Activated T-helper 1 cell treated with Interleukin-2 at 50 U/mL for 16 hours (primary cell): Measurements from ENCODE around the gene MAPK8IP1.

Experiments
- DNase-seq: peaks from one replicate; pipeline ENCODE4 v3.0.0-alpha.2; 2020; ENCODE audit warnings: low read depth

Gene MAPK8IP1

DNA sequence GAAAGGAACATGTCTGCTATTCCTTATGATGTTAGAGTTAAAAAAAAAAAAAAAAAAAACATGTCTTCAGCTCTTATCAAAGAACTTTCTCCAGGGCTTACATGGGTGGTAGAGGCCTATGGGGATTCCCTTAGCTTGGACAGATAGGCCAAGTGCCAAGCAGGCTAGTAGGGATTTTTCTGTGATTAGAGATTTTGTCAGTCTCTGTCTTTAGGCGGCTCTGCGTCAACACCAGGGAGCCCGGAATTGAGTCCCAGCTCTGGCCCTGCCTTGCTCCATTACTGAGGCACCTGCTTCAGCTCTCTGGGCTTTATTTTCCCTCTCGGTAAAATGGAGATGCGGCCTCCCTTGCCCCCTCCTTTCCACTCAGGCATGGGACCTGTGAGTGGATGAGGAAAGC lies 25.1 kb upstream of the MAPK8IP1 start:
- DNase-seq: no peak

GRCh38 chr11:45860764-45861510 lies 24.5 kb upstream of the MAPK8IP1 start:
- DNase-seq: no peak

DNA sequence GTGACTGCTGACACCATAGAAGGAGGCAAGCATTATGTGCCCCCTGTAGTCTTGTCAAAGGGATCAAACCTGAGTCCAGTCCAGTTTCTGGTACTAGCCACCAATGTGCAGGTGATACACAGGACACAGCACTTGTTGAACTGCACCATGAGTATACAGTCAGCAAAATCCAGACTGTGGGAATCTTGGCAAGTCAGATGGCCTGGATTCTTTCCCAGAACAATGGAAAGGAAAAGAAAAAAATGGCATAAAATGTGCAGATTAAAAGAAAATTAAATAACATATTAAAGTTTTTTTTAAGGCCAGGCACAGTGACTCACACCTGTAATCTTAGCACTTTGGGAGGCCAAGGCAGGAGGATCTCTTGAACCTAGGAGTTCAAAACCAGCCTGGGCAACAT lies 21.4 kb upstream of the MAPK8IP1 start:
- DNase-seq: no peak

DNA sequence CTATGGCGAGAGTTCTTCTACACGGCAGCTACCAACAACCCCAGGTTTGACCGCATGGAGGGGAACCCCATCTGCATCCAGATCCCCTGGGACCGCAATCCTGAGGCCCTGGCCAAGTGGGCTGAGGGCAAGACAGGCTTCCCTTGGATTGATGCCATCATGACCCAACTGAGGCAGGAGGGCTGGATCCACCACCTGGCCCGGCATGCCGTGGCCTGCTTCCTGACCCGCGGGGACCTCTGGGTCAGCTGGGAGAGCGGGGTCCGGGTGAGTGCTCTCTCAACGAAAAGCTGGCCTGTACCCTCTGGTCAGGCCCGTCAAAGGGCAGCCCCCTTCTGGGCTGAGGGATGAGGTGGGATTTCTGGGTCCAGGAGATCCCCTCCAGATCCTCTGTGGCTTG lies 15.9 kb upstream of the MAPK8IP1 start:
- no peak for DNase-seq

DNA sequence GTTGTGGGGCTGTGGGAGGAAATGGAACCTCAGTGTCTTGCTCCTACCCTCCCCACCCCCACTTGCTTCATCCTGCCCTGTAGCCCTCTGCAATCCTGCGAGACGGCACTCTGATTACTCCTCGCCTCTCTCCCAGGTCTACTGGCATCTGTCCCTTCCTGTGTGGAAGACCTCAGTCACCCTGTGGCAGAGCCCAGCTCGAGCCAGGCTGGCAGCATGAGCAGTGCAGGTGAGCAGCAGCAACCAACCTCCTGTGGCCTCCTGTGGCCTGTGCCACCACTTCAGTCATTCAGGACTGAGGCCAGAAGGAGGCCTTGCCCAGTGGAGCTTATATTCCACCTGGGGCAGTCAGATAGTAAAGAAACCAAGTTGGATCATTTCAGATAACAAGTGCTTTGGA lies 14.7 kb upstream of the MAPK8IP1 start:
- DNase-seq: no peak

DNA sequence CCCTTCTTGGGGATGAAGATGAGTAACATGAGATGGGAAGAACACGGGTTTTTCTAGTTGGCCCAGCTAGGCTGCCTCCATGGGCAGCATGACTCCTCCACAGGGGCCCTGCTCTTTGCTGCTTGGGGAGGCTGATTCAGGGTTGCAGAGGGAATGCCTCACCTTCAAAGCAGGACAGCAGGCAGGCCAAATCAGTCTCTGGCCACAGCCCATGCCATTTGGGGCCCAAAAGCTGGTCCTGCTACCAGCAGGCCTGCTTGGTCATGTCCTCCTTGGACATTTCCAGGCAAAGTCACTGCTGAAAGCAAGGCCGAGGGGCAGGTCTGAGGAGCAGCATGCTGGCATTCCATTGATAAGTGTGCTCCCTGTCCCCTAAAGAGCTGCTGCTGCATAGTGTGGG lies 13.8 kb upstream of the MAPK8IP1 start:
- no peak for DNase-seq

DNA sequence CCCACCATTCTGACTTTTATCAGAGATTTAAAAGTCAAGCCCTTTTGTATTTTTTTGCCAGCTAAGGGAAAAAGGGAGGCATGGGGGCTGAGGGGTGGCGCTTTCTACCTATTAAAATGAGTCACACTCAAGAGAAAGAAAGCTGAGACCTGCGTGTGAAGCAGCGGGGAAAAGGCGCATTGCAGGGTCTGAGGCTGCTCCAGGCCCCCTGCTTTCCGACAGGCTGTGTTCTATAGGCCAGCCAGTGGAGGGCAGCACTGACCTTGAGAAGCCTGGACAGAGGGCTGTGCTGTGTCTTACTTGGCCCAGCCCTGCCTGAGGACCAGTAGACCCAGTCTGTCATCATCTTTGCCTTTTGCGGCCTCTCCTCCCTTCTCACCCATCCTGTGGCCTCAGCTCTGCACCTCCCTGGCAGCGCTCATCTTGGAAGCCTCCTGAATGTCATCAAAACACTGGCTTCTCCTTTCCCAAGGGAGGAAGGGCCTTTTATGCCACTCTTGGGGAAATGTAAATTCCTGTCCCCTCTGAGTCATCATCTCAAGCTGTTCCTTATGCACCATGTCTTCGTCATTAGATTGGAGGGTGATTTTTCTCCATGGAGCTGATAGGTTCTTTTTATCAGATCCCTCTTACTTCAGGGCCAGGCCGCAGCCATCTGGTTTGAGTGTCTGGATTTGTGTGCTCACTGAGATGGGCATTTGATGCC lies 12.6 kb upstream of the MAPK8IP1 start:
- DNase-seq: no peak

DNA sequence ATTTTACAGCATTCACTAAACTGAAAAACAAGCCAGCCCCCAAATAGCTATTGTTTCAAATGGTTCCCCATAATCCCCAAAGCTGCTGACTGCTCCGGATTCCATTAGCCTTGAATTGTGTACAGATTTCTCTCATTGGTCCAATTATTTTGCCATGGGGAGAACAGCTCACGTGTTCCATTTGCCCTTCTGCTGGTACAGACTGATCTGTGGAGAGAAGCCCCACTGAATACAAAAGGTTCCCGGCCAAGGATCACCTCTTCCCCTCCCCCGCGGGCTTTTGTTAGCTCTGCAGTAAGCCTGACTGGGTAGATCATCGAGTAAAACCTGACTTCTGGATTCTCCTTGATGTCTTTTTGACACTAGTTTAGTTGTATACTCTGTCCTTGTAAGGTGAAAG lies 9.1 kb upstream of the MAPK8IP1 start:
- DNase-seq: no peak

DNA sequence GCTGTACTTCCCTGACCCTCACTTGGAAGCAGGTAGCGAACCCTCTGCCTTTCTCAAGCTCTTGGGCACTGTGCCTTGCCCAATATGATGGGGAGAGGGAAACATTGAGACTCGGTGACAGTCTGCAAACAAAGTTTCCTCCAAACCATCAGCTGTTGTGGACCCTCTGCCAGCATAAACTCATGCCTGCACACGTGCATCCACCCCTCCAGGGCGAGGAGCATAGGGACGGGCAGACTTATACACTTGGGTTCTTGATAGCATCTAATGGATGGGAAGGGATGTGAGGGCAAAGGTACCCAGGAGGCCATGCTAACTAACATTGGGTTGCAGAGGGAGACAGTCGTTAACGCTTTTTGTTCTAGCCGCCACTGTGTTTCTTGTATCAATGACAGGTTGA lies 8.2 kb upstream of the MAPK8IP1 start:
- DNase-seq: no peak

- no peak for DNase-seq
Observed at GRCh38 chr11:45877845-45878244, 7.6 kb upstream of the MAPK8IP1 start.

GRCh38 chr11:45879803-45880686 lies 5.4 kb upstream of the MAPK8IP1 start:
- no peak for DNase-seq

GRCh38 chr11:45880772-45881570 lies 4.5 kb upstream of the MAPK8IP1 start:
- DNase-seq: no peak

DNA sequence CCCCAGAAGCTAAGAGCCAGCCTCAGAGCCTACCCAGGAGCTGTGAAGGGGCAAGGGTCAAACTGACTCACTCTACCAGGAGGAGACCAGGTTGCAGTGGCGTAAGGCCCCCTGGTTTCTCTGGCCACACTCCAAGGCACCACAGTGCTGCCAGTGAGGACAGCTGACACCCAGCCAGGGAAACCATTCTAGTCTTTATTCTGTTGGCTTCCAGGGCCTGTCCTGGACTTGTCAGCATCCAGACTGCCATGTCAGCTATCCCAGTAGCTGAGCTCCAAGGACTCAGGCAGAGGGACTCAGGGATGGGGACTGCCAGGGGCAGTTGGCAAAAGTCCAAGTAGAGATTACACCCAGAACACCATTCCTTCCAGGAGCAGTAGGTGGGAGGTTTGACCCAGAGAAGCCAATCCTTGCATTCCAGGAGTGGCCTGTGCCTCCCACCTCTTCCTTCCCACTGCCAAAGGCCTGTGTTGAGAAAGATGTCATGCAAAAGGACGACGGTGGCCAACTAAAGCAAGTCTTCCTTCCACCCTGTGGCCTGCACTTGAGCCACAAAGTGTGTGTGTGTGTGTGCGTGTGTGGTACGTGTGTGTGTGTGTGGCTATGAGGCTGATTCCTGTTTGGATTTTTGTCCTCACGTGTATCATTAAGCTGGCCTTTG lies 3.6 kb upstream of the MAPK8IP1 start:
- DNase-seq: no peak

GRCh38 chr11:45884596-45885185 lies 760 bp upstream of the MAPK8IP1 start:
- DNase-seq: no peak

DNA sequence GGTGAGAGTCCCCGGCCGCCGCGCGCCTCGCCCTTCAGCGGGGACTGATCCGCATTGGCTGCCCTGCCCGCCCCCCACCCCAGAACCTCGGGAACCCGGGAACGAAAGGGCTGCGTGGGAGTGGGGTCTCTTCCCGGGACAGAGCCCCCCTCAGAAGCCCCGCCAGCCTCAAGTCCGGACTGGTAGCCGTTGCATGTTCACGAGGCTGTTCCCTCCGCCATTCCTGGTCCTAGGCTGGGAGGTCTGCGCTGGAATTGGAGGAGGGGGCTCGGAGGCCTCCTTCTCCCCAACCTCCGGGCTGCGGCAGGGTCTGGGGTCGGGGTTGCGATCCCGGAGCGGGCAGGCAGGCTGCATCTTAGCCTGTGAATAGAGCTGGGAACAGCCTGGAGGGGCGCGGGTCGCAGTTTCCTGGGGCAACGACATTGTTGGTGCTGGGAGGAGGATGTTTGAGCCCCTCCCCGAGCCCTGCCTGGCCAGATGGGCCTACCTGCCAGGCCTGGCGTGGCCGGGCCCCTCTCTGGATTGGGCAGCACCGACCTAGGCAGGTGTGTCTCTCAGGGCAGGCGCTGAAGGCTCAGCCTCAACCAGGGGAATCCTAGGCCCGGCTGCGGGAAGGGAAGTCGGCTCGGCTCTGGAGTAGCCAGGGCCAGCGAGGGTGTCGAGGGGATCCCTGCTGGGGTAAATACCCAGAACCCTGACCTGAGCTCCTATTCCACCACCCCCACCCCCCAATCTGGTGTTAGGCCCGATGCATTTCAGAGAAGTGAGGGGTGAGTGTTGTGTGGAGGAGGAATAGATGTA lies 670 bp downstream of the MAPK8IP1 start:
- no peak for DNase-seq

DNA sequence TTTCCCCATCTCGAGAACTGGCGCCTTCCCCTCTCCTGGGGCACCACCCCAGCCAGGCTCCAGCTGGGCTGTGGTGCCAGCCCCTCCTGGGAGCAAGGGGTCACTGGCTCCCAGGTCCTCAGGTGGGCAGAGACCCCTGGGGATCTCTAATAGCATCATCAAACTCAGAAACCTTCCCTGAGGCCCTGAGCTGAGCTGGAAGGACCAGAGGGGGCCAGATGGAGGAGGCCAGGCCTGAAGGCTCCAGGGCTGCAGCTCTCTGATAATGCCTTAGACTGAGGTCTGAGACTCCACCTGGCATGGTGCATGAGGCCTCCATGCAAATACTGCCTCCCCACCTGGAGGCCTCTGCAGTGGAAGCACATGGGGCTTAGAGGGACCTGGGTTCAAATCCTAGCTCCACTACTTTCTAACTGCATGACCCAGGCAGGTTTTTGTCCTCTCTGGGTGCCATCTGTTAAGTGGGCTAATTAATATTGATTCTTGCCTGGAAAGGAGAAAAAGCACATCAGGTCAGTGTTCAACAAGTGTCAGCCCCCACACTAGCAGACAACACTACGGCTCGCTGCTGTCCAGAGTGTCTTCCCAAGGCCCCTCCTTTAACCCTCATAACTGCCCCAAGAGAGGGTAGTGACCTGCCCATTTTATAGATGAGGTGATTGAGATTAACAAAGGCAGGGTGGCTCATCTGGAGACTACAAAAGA lies 1.5 kb downstream of the MAPK8IP1 start:
- no peak for DNase-seq

DNA sequence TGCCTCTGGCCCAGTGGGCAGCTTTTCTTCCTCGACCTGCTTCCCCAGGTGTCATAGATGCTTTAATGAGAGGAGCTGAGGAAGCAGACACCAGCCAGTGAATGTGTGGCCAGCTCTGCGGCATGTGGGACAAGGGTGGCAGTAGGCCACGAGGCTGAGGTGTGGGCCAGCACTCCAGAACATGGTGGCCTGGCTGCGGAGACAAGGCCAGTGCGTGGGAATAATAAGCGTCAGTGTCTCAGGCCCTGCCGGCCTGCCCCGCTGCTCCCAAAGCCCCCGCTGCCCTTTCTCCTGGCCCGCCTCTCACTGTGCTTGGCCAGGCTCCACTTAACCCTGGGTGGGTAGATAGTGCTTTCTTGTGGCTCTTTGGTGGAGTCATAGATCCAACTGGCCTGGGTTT lies 2.1 kb downstream of the MAPK8IP1 start:
- DNase-seq: no peak

- no peak for DNase-seq
Observed at GRCh38 chr11:45889555-45889954, 4.1 kb downstream of the MAPK8IP1 start.

DNA sequence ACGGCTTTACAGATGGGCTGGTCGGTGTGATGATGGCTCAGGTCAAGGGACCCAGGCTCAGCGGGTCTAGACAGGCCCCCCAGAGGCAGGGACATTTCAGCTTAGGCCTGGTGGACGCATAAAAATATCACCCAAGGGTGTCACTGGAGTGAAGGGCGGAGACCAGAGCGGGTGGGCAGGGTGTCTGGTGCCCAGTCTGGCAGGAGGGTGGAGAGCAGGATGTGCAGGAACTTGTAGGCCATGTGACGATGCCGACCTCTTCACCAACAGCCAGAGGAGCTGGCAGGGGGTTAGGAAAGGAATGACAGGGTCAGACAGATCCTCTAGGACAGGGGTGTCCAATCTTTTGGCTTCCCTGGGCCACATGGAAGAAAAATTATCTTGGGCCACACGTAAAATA lies 4.5 kb downstream of the MAPK8IP1 start:
- no peak for DNase-seq
